ENCODE measurements around the gene BLID.

GRCh38 chr11:122113836-122114825 is 1.9 kb downstream of the BLID start:
- TF ChIP-seq GTF2F1 (IDR thresholded peaks at IDR 0.05; ENCODE audit: borderline replicate concordance, low read depth, low read length) = no peak
- no peak for TF ChIP-seq EZH2 (IDR thresholded peaks at IDR 0.05; ENCODE audit: low read depth, low read length, severe bottlenecking)
- TF ChIP-seq POLR2AphosphoS5 (IDR thresholded peaks at IDR 0.05; ENCODE audit: low read depth, low read length) = no peak
- no peak for TF ChIP-seq KDM1A (IDR thresholded peaks at IDR 0.05; ENCODE audit: borderline replicate concordance, low read length)
- TF ChIP-seq CTCF (IDR thresholded peaks at IDR 0.05; ENCODE audit: control extremely low read depth in 1 of 3, insufficient read depth in 1 of 3, low read depth in 1 of 3, low read length in 3 of 3) = no peak
- no peak for TF ChIP-seq POLR2A (IDR thresholded peaks at IDR 0.05; ENCODE audit: control extremely low read depth in 1 of 2, low read depth in 2 of 2, low read length in 2 of 2)
- TF ChIP-seq CHD2 (IDR thresholded peaks at IDR 0.05; ENCODE audit: low read length) = no peak
- no peak for TF ChIP-seq YY1 (IDR thresholded peaks at IDR 0.05; ENCODE audit: low read depth, low read length)
- TF ChIP-seq RNF2 (IDR thresholded peaks at IDR 0.05; ENCODE audit: borderline replicate concordance, low read depth, low read length, missing control alignments, poor library complexity, severe bottlenecking) = no peak
- no peak for TF ChIP-seq HDAC2 (IDR thresholded peaks at IDR 0.05; ENCODE audit: borderline replicate concordance in 1 of 2, low read depth in 2 of 2, low read length in 2 of 2)
- TF ChIP-seq SAP30 (IDR thresholded peaks at IDR 0.05; ENCODE audit: insufficient read depth, insufficient replicate concordance, low read length) = no peak
- no peak for TF ChIP-seq RAD21 (IDR thresholded peaks at IDR 0.05 in 1 of 2, conservative IDR thresholded peaks at IDR 0.05 in 1 of 2; ENCODE audit: low read depth in 2 of 2, low read length in 2 of 2)
- no peak for TF ChIP-seq SP1 (IDR thresholded peaks at IDR 0.05; ENCODE audit: low read depth, low read length)
- no peak for TF ChIP-seq MAX (IDR thresholded peaks at IDR 0.05)
